K562 (cell line): Measurements from ENCODE around the gene TMEM150C.

Experiments
- ATF2 ChIP-seq: sonication (generic); formaldehyde crosslinking; IDR thresholded peaks from 2 replicates; pipeline ENCODE4 v1.8.1; 2022; ENCODE audit warnings: missing genetic modification reagents
- BHLHE40 ChIP-seq: IDR thresholded peaks from 2 replicates; pipeline ENCODE4 v1.6.1; 2011; ENCODE audit warnings: low read length, improper control_type of control experiment
- CBX5 ChIP-seq: IDR thresholded peaks from 2 replicates; pipeline ENCODE4 v1.6.1; 2014; ENCODE audit warnings: low read depth, borderline replicate concordance
- HMG20B ChIP-seq: fragments of 250-450 bp; sonication (Bioruptor Pico); IDR thresholded peaks from 2 replicates; pipeline ENCODE4 v1.5.0; 2021; ENCODE audit warnings: mild to moderate bottlenecking
- MAFK ChIP-seq: IDR thresholded peaks from 2 replicates; pipeline ENCODE4 v1.6.1; 2011; ENCODE audit warnings: low read length, improper control_type of control experiment
- POLR2A ChIP-seq: fragments of 450-650 bp; conservative IDR thresholded peaks from 2 replicates; pipeline ENCODE4 v1.6.1; 2016
- TBL1XR1 ChIP-seq, 2 experiments: IDR thresholded peaks; 2 replicates each; pipeline ENCODE4 v1.6.1; 2012; ENCODE audit warnings: improper control_type of control experiment in 2 of 2, low read length in 2 of 2, mild to moderate bottlenecking in 1 of 2
- ZNF707 ChIP-seq: fragments of 250-450 bp; sonication (Bioruptor Pico); conservative IDR thresholded peaks from 2 replicates; pipeline ENCODE4 v1.8.0; 2022; ENCODE audit warnings: inconsistent platforms, mild to moderate bottlenecking, moderate library complexity
- TF ChIP-seq, protein P1 (sequence below): sonication (generic); formaldehyde crosslinking; IDR thresholded peaks from 2 replicates; pipeline ENCODE4 v1.8.0; 2022; ENCODE audit warnings: mild to moderate bottlenecking, missing genetic modification reagents
- TF ChIP-seq, protein P2 (sequence below): fragments of 250-450 bp; sonication (Bioruptor Pico); IDR thresholded peaks from 2 replicates; pipeline ENCODE4 v1.4.0; 2020; ENCODE audit warnings: mild to moderate bottlenecking

GRCh38 chr4:82601242-82602015 lies 39.6 kb upstream of the TMEM150C start:
- TF ChIP-seq HMG20B (CRISPR knock-in tag) (no peak), MAFK (no peak), ATF2 (CRISPR knock-in tag) (no peak), CBX5 (no peak), TBL1XR1 (IDR thresholded peaks at IDR 0.05; ENCODE audit: low read length in 2 of 2) (no peak), BHLHE40 (no peak), ZNF707 (CRISPR knock-in tag) (no peak), POLR2A (no peak)
- TF ChIP-seq, protein P1, sequence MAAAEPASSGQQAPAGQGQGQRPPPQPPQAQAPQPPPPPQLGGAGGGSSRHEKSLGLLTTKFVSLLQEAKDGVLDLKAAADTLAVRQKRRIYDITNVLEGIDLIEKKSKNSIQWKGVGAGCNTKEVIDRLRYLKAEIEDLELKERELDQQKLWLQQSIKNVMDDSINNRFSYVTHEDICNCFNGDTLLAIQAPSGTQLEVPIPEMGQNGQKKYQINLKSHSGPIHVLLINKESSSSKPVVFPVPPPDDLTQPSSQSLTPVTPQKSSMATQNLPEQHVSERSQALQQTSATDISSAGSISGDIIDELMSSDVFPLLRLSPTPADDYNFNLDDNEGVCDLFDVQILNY (CRISPR knock-in tag), result no peak
- TF ChIP-seq, protein P2, sequence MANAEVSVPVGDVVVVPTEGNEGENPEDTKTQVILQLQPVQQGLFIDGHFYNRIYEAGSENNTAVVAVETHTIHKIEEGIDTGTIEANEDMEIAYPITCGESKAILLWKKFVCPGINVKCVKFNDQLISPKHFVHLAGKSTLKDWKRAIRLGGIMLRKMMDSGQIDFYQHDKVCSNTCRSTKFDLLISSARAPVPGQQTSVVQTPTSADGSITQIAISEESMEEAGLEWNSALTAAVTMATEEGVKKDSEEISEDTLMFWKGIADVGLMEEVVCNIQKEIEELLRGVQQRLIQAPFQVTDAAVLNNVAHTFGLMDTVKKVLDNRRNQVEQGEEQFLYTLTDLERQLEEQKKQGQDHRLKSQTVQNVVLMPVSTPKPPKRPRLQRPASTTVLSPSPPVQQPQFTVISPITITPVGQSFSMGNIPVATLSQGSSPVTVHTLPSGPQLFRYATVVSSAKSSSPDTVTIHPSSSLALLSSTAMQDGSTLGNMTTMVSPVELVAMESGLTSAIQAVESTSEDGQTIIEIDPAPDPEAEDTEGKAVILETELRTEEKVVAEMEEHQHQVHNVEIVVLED, result no peak
